HG03378 (cell line): Measurements from ENCODE around the gene DYSF.

Experiments
- ATAC-seq: cut with Tn5 transposase; IDR thresholded peaks from one replicate; pipeline ENCODE4 v1.9.1; 2021; ENCODE audit warnings: mild to moderate bottlenecking, moderate library complexity; ENCODE audit not compliant: unreplicated experiment

Gene DYSF

DNA sequence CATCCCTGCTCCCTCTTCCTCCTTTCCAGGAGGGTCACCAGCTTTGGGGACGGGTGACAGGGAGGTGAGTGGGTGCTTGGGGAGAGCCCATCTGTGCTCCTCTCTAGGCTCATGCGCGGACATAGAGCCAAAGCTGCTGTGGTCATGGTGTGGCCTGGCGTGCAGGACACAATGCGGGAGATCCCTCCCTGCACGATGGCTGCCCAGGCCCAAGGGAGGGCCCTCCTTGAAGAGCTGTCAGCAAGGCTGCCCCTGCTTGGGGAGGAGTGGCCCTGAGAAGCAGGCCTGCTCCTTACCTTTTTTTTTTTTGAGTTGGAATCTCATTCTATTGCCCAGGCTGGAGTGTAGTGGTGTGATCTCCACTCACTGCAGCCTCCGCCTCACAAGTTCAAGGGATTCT lies 111.4 kb downstream of the DYSF start:
- no peak for ATAC-seq

DNA sequence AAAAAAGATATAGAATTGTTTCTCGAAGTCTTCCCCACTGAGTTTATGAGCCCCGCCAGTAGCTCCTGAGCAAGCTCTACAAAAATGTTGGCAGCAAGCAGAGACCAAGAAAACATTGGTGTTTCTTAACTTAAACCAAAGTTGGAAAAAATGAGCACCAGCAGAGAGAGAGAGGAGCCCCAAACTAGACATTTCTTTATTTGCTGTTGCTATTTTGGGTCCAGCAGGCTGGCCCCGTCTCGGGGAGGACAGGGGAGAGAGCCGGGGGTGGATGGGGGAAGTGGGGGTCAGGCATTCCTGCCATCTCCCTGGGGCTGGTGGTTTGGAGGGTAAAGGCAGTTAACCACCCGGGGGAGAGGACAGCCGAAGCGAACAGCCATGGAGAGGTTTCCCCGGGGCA lies 113.0 kb downstream of the DYSF start:
- no peak for ATAC-seq

DNA sequence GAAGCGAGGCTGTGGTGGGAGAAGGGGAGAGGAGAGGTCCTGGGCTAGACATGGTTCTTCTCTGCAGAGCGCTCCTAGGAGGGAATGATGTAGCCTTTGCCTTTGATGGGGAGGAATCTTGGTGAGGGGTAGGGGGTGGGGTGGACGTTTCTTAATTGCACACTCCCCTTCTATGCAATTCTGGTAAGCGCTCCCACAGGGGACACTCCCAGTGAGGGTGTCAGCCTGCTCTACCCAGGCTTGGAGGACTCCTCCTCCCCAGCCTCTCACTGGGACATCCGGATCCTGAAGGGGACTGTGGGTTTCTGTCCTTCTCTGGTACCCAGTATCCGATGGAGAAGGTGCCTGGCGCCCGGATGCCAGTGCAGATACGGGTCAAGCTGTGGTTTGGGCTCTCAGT lies 114.3 kb downstream of the DYSF start:
- no peak for ATAC-seq

DNA sequence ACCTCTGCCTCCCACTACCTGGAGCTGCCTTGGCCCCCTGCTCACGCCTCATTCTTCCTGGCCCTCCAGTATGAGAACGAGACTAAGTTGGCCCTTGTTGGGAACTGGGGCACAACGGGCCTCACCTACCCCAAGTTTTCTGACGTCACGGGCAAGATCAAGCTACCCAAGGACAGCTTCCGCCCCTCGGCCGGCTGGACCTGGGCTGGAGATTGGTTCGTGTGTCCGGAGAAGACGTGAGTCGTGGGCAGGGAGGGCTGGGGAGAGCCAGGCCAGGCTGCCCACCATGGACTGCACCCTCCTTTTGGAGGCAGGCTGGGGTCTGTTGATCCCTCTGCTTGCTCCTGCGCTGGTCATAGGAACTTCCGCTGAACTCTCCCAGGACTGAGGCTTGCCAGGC lies 114.7 kb downstream of the DYSF start:
- no peak for ATAC-seq

DNA sequence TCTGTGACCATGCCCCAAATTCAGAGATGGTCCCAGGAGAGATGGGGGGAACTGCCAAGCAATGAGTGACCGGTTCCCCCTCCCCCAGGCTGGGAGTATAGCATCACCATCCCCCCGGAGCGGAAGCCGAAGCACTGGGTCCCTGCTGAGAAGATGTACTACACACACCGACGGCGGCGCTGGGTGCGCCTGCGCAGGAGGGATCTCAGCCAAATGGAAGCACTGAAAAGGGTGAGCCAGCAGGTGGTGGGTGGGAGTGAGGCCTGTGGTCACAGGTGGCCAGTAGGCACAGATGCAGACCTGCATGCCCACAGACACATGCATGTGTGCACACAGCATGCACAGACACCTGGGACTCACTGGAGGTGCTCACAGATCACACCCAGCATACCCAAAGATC lies 117.2 kb downstream of the DYSF start:
- no peak for ATAC-seq

DNA sequence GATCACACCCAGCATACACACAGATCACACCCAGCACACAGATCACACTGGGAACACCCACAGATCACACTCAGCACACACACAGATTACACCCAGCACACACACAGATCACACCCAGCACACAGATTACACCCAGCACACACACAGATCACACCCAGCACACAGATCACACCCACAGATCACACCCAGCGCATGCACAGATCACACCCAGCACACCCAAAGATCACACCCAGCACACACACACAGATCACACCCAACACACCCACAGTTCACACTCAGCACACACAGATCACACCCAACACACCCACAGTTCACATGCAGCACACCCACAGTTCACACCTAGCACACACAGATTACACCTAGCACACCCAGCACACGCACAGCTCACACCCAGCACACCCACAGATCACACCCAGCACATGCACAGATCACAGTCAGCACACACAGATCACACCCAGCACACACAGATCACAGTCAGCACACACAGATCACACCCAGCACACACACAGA lies 117.6 kb downstream of the DYSF start:
- ATAC-seq = no peak

DNA sequence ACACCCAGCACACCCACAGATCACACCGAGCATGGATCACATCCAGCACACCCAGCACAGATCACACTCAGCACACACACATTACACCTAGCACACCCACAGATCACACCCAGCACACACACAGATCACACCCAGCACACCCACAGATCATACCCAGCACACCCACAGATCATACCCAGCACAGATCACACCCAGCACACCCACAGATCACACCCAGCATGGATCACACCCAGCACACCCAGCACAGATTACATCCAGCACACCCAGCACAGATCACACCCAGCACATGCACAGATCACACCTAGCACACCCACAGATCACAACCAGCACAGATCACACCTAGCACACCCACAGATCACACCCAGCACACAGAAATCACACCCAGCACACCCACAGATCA lies 118.6 kb downstream of the DYSF start:
- ATAC-seq = no peak

DNA sequence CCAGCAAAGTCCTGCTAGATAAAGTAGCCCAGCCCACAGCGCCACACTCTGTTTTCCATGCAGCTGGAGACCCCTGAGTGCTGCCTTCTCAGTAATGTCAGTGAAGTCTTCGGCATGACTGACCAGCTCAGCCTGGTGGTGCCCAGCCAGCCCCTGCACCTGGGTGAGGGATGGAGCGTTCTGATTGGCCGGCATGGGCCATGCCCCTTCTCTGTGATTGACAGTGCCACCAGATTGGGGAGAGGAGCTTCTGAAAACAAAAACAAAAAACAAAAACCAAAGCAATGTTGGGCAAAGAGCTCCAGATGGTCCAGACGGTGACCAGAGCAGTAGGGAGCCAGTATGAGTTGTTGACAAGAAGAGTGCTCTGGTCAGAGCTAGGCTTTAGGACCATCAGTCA lies 122.6 kb downstream of the DYSF start:
- no peak for ATAC-seq

DNA sequence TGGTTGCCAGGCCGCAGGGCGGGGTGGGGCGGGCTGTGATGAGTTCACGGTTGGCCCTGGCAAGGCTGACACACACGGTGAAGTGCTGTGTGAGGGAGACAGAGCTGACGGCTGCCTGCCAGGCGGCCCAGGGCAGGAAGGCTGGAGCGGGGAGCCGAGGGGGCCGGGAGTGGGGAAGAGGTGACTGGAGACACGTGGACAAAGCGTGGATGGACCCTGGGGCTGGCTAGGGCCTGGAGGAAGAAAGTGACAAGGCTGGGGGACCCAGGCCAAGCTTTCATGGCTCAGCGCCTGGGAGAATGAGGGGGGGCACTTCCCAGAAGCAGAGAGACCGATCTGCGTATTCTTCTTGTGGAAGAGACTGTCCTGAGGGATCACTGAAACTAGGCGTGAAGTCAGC lies 123.2 kb downstream of the DYSF start:
- ATAC-seq = no peak

DNA sequence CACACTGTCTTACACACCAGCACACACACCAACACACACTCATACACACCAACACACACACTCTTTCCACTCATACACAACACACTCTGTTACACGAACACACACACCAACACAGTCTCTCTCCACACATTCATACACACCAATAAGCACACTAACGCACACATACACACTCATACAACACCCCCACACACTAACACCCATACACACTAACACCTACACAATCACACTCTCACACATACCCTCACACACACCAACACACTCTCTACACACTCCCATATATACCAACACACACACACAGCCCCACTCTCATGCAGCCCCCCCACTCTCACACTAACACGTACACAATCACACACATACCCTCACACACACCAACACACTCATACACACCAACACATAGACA lies 123.8 kb downstream of the DYSF start:
- no peak for ATAC-seq

DNA sequence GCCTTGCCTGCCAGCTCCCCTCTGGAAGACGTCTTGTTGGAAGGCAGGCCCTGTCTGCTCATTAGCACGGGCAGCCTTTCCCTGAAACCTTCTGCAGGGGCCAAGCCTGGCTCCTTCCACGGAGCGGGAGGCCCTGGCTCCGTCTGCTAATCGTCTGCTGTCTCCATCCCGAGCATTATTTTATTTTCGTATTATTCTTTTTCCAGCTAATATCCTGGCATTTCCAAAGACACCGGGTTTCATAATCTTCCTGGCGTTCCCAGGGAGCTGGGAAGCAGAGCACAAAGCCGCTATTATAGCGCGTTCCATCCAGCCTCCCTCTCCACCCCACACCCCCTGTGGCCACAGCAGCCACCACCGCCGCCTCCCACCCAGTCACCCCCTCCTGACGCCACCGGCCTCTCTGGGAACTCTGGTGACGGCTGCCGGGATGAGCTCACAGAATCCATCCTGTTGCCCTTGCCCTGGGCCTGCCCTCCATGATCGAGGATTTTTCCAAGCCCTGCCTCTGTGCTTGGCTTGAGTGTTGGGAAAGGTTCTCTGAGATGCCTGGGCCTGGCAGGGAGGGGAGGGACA lies 125.5 kb downstream of the DYSF start:
- ATAC-seq = no peak

DNA sequence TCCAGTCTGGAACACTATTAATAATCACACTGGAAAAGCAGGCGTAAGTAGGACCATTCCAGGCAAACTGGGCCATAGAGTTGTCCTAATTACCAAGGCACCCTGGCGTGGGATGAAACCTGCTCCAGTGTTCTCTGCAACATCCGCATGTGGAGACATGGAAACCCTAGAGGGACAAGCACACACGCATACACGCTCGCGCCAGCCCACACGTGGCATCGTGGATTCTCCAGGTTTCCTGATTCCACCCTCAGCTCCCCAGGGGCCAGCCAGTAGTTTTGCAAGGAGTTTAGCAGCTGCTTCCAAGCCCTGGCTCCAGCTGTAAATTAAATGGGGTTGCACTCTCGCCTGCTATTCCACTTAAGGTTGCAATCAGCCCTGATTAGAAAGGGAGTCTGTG lies 127.7 kb downstream of the DYSF start:
- no peak for ATAC-seq

DNA sequence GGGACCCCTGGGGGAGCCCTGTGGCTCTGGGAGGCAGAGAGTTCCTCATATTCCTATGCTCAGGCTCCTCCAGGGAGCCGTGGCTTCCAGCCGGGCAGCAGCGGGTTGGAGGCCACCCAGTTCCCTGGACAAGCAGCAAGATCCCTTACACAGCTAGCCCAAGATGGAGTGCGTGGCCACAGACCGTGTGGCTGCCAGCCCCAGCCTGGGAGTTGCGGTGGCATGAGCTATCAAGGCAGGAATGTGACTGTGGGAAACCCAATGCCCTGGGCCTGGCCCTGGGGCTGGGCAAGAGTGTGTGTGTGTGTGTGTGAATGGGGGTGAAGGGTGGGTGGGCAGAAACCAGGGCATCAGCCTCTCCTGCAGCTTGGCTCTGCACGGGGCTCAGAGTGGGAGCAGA lies 130.5 kb downstream of the DYSF start:
- ATAC-seq = no peak

DNA sequence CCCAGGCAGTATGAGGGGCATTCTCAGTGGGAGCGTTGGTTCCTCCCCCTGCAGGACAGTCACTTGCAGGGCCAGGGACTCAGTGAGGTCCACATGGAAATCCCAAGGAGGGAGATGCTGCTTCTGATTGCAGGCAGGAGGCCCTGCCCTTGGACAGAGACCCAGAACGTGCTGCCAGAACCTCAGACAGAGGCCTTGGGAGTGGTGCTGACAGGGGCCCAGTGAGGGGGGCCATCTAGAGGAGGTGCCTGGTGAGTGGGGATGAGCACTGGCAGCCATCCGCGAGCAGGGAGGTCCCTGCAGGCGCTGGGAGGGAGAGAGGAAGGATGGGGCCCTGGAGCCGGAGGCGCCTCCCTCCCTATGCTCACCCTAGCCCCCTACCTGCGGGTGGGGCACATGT lies 133.1 kb downstream of the DYSF start:
- ATAC-seq = no peak

DNA sequence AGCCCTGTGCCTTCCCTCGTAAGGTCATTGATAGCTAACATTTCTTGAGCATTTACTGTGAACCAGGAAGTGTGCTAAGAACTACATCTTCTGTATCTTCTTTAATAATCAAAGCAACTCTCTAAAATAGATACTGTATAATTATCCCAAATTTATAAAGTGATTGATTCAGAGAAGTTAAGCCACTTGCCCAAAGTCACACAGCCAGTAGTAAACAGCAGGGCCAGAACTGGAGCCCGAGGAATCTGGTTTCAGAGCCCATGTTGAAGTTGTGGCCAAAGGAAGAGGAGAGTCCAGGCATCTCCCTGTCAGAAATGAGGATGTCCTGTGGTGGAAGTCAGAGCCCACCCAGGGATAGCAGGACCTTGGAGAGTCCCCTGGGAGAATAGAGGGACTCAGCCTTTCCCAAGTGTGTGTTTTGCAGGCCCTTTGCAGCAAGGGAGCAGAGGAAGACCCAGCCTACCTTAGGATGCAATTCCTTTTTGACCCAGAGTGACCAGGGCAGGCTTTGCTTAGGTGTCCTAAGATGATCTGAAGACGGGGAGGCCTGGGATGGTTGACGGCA lies 134.2 kb downstream of the DYSF start:
- no peak for ATAC-seq

DNA sequence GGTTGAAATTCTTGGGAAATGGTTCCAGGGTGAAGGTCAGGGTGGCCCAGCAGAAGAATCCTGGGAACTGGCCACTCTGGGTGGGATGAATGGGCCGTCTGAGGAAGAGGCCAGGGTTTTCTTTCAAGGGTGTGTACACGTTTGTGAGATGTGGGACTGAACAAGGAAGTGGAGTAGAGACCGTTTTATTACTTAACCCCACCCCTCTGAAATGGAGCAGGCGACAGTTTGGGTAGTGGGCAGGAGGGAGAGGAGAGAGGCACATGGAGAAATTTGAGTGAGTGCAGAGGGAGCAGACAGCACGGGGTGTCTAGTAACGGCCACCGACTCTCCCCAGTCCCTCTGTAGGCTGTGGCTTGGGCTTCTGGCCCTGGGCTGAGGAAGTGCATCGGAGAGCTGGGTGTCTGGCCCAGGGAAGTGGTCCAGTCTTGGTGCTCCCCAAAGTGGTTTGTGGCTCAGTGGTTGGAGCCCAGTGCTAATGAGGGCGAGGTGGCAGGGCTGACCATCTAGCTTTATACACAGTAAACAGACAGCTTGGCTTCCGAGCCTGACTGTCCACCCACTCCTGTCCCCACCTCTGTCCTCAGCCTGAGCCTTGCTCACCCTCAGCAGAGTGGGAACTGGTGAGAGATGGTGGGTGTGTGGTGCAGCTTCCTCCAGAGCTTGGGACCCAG lies 135.3 kb downstream of the DYSF start:
- ATAC-seq = no peak

DNA sequence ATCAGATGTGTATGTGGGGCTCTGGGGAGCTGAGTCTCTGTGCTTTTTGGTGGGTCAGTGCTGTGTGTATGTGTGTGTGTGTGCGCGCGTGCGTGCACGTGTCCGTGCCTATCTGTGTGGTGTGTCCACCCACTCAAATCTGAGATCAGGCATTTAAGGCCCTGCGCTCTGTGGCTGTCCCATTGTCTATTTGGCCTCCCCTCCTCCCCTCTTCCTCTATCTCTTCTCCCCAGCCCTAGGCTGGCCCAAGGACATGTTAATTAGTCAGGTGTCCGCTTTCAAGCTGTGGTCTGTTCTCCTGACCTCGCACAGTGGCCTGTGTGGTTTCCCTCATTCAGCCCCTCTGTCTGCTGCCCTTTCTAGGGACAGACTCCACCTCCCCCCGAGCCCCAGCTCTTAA lies 136.4 kb downstream of the DYSF start:
- no peak for ATAC-seq

DNA sequence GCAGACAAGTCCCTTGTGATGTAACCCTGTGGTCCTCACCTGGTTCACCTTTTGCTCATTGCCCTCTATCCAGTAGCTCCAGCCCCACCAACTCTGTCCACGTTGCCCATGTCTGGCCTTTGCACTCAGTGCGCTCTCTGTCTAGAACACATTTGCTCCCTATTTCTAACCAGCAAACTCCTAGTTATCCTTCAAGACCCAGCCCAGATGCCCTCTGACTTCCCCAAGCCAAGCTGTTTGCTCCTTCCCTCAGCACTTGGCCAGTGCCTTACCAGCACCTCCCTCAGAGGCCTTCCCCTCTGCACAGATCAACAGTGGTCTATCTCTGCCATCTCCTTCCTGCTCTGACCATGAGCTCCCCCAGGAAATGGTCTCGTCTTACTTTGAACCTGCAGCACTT lies 137.7 kb downstream of the DYSF start:
- ATAC-seq = no peak

DNA sequence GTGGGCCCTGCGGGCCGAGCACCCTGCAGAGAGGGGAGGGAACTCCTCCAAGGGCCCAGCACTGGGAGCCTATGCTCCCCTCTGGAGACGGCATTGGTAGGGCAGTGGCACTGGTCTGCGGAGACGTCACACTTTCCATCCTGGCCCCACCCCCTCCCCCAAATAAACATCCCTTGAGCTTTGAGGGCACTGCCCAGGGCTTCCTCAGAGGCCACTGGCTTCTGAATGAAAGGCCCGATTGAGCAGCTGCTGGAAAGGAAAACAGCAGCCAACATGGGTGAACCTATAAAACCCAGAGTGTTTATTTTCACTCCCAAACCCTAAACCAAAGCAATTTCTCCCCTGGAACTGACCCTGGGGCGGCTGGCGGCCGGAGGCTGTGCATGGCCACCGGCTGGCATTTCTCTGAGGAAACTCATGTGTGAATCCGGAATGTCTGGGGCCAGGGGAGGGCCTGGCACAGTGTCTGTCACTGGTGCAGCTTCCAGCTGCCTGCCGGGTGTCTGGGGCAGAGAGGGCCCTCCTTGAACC lies 138.9 kb downstream of the DYSF start:
- no peak for ATAC-seq

DNA sequence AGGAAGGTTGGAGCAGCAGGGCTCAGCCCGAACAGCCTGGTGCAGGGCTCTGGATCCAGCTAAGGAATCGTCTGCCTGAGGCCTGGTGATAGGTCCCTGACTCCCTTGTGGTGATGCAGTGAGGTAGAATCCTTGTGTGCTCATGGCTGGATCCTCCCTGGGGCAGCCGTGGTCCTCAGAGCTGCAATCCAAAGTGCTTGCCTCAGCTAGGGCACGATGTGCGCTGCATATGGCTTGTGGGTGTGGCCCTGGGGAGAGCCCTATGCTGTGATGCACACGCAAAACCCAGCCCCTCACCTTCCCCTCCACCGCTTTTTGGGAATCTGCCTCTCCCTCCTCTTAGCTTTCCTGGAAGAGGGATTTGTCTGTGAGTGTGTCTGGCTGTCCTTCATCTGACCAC lies 142.2 kb downstream of the DYSF start:
- no peak for ATAC-seq

DNA sequence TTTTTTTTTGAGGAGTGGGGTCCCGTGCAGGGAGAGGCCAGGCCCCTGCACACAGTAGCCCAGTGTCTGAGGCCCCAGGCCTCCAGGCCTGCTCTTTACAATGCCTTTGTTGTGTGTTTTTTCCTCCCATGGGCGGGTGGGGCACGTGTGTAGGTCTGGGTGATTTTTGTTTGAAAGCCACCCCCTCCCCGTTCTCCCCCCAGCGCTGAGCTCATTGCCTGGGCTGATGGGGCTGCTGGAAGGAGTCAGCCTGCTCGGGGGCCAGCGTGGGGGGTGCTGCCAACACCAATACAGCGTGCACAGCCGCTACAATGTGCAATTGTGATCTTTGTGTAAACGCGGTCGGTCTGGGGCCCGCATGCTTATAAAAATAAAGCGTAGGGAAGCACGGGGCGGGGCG lies 142.7 kb downstream of the DYSF start:
- ATAC-seq = no peak

DNA sequence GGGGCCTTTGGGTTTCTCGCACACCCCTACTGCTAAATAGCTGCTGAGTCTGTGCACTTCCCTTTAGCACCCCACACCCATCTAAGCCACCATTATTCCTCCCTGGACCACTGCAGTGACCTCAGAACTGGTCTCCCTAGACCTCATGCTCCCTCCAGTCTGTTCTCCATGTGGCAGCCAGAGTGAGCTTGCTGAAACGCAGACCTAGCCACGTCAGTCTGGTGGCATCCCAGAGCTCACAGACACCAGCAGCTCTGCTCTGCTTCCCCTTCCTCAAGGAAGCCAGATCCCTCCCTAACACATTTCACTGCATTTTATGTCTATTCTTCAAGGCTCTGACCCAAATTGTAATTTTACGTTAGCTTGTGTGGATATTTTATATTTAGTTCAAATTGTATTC lies 144.4 kb downstream of the DYSF start:
- ATAC-seq = no peak
